ENCODE data around the gene IYD.
"Not testable (repeated sequence)": the region's sequence is repeated elsewhere in the genome, so short reads cannot be mapped to it uniquely, and the experiment has no call there.

The IYD gene

GRCh38 chr6:150352321-150353296 is 16.2 kb upstream of the IYD start:
- no peak for DNase-seq (ENCODE audit: low spot score)

GRCh38 chr6:150353445-150353844 is 15.4 kb upstream of the IYD start:
- DNase-seq (ENCODE audit: low spot score): no peak

- no peak for DNase-seq (ENCODE audit: low spot score)
Observed at GRCh38 chr6:150354754-150355571, 13.8 kb upstream of the IYD start.

GRCh38 chr6:150355932-150356331 is 12.9 kb upstream of the IYD start:
- no peak for DNase-seq (ENCODE audit: low spot score)

GRCh38 chr6:150361876-150362275 is 6.9 kb upstream of the IYD start:
- no peak for DNase-seq (ENCODE audit: low spot score)

- DNase-seq (ENCODE audit: low spot score): no peak
Observed at GRCh38 chr6:150363733-150364132, 5.1 kb upstream of the IYD start.

GRCh38 chr6:150366118-150366778 is 2.6 kb upstream of the IYD start:
- DNase-seq (ENCODE audit: low spot score): no peak

- no peak for DNase-seq (ENCODE audit: low spot score)
Observed at GRCh38 chr6:150369408-150369807, 596 bp downstream of the IYD start.

GRCh38 chr6:150370112-150370511 is 1.3 kb downstream of the IYD start:
- DNase-seq (ENCODE audit: low spot score): no peak

- DNase-seq (ENCODE audit: low spot score): no peak
Observed at GRCh38 chr6:150371356-150371755, 2.5 kb downstream of the IYD start.

- DNase-seq (ENCODE audit: low spot score): no peak
Observed at GRCh38 chr6:150372051-150372450, 3.2 kb downstream of the IYD start.

GRCh38 chr6:150373260-150373701 is 4.5 kb downstream of the IYD start:
- DNase-seq (ENCODE audit: low spot score): no peak

GRCh38 chr6:150374346-150374745 is 5.5 kb downstream of the IYD start:
- DNase-seq (ENCODE audit: low spot score): not testable (repeated sequence)

GRCh38 chr6:150377211-150377781 is 8.5 kb downstream of the IYD start:
- DNase-seq (ENCODE audit: low spot score): peak; percentile 37

- no peak for DNase-seq (ENCODE audit: low spot score)
Observed at GRCh38 chr6:150380256-150380655, 11.4 kb downstream of the IYD start.

- DNase-seq (ENCODE audit: low spot score): no peak
Observed at GRCh38 chr6:150382171-150382570, 13.4 kb downstream of the IYD start.

GRCh38 chr6:150391414-150391813 is 22.6 kb downstream of the IYD start:
- DNase-seq (ENCODE audit: low spot score): no peak

- DNase-seq (ENCODE audit: low spot score): no peak
Observed at GRCh38 chr6:150391890-150392289, 23.1 kb downstream of the IYD start.

- no peak for DNase-seq (ENCODE audit: low spot score)
Observed at GRCh38 chr6:150392452-150393220, 23.8 kb downstream of the IYD start.

- no peak for DNase-seq (ENCODE audit: low spot score)
Observed at GRCh38 chr6:150394053-150394898, 25.5 kb downstream of the IYD start.

Measured in globus pallidus (tissue), 1 donor.